IPS-NIHi7 (cell line): ENCODE measurements around the gene GORASP1.

Source experiments
- DNase-seq: peaks from one replicate; pipeline ENCODE4 v3.0.0; 2012; ENCODE audit warnings: mixed read lengths; ENCODE audit errors: extremely low spot score

GORASP1 gene

GRCh38 chr3:39125841-39126500 lies 18.5 kb upstream of the GORASP1 start:
- DNase-seq, result no peak

- peak; percentile 72 for DNase-seq
These were observed 17.7 kb upstream of the GORASP1 start for GRCh38 chr3:39124876-39125840.

GRCh38 chr3:39122813-39123212 lies 15.4 kb upstream of the GORASP1 start:
- no peak for DNase-seq

- DNase-seq, result no peak
These were observed 14.2 kb upstream of the GORASP1 start for GRCh38 chr3:39121621-39122020.

- DNase-seq, result no peak
These were observed 11.7 kb upstream of the GORASP1 start for GRCh38 chr3:39118931-39119660.

- DNase-seq, result no peak
These were observed 10.7 kb upstream of the GORASP1 start for GRCh38 chr3:39118079-39118478.

- no peak for DNase-seq
These were observed 8.4 kb upstream of the GORASP1 start for GRCh38 chr3:39115870-39116269.

- DNase-seq, result no peak
These were observed 7.0 kb upstream of the GORASP1 start for GRCh38 chr3:39114456-39114855.

GRCh38 chr3:39113291-39113690 lies 5.9 kb upstream of the GORASP1 start:
- DNase-seq, result no peak

GRCh38 chr3:39112535-39112934 lies 5.1 kb upstream of the GORASP1 start:
- DNase-seq, result no peak

- DNase-seq, result no peak
These were observed 4.7 kb upstream of the GORASP1 start for GRCh38 chr3:39112113-39112512.

- peak; percentile 30 for DNase-seq
These were observed 2.7 kb upstream of the GORASP1 start for GRCh38 chr3:39110041-39110639.

- no peak for DNase-seq
These were observed 1.7 kb upstream of the GORASP1 start for GRCh38 chr3:39109086-39109485.

GRCh38 chr3:39108200-39108710 lies 828 bp upstream of the GORASP1 start:
- DNase-seq, result no peak

- DNase-seq, result peak; percentile 72
These were observed 508 bp downstream of the GORASP1 start for GRCh38 chr3:39106851-39107387.

GRCh38 chr3:39106281-39106811 lies 1.1 kb downstream of the GORASP1 start:
- DNase-seq, result no peak

- DNase-seq, result no peak
These were observed 1.8 kb downstream of the GORASP1 start for GRCh38 chr3:39105687-39106063.

- DNase-seq, result no peak
These were observed 2.3 kb downstream of the GORASP1 start for GRCh38 chr3:39104961-39105686.

GRCh38 chr3:39103791-39104552 lies 3.5 kb downstream of the GORASP1 start:
- DNase-seq, result no peak

GRCh38 chr3:39103324-39103693 lies 4.1 kb downstream of the GORASP1 start:
- peak; percentile 46 for DNase-seq
